Fibroblast of lung (primary cell): ENCODE results near the gene CD58.

Source experiments
- EZH2 ChIP-seq: IDR thresholded peaks from 2 replicates; pipeline ENCODE4 v1.5.1; 2012; ENCODE audit warnings: low read length, control low read depth, mild to moderate bottlenecking; ENCODE audit errors: missing control alignments
- TF ChIP-seq, protein P1 (sequence below), 2 donors: IDR thresholded peaks in 1 of 2; conservative IDR thresholded peaks in 1 of 2; 1 replicate in 1 of 2; 2 replicates in 1 of 2; pipeline ENCODE4 v1.5.1; 2011 to 2012; ENCODE audit warnings: low read length in 2 of 2, control low read depth in 1 of 2, inconsistent platforms in 1 of 2, low read depth in 1 of 2, mild to moderate bottlenecking in 1 of 2

GRCh38 chr1:116492358-116492811, 78.4 kb downstream of the CD58 start:
- TF ChIP-seq, protein P1, sequence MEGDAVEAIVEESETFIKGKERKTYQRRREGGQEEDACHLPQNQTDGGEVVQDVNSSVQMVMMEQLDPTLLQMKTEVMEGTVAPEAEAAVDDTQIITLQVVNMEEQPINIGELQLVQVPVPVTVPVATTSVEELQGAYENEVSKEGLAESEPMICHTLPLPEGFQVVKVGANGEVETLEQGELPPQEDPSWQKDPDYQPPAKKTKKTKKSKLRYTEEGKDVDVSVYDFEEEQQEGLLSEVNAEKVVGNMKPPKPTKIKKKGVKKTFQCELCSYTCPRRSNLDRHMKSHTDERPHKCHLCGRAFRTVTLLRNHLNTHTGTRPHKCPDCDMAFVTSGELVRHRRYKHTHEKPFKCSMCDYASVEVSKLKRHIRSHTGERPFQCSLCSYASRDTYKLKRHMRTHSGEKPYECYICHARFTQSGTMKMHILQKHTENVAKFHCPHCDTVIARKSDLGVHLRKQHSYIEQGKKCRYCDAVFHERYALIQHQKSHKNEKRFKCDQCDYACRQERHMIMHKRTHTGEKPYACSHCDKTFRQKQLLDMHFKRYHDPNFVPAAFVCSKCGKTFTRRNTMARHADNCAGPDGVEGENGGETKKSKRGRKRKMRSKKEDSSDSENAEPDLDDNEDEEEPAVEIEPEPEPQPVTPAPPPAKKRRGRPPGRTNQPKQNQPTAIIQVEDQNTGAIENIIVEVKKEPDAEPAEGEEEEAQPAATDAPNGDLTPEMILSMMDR (conservative IDR thresholded peaks at IDR 0.05 in 1 of 2, IDR thresholded peaks at IDR 0.05 in 1 of 2; ENCODE audit: low read depth in 1 of 2, low read length in 2 of 2), result no peak
- no peak for TF ChIP-seq EZH2
